HG03025 (cell line): ENCODE data around the gene ITPRIP.

Experiments used
- ATAC-seq: cut with Tn5 transposase; IDR thresholded peaks from one replicate; pipeline ENCODE4 v1.9.1; 2021; ENCODE audit warnings: mild to moderate bottlenecking, moderate library complexity; ENCODE audit not compliant: unreplicated experiment, low FRiP score

The ITPRIP gene

DNA sequence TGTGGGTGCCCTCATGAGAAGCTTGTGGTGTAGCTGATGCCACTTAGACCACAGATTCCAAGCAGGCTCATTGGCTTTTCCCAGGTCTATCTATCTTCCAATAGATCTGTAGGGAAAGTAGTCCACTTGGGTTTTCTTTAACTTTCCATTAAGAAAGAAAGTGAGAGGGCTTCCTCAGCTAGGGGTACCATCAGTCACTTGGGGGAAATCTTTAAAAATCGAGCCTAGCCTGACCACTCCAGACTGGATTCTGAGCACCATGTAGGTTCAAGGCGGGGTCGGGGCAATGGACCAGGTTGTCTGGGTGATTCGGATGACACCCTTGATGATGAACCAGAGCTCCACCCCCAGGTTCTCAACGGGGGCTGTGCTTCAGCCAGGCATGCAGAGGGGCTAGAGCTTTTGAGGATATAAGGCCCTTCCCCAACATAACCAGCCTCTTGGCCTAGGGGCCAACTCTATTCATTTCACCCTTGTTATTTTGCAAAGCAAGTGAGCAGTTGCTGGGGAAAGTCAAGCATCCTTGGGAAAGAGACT, 27.0 kb downstream of the ITPRIP start:
- no peak for ATAC-seq

DNA sequence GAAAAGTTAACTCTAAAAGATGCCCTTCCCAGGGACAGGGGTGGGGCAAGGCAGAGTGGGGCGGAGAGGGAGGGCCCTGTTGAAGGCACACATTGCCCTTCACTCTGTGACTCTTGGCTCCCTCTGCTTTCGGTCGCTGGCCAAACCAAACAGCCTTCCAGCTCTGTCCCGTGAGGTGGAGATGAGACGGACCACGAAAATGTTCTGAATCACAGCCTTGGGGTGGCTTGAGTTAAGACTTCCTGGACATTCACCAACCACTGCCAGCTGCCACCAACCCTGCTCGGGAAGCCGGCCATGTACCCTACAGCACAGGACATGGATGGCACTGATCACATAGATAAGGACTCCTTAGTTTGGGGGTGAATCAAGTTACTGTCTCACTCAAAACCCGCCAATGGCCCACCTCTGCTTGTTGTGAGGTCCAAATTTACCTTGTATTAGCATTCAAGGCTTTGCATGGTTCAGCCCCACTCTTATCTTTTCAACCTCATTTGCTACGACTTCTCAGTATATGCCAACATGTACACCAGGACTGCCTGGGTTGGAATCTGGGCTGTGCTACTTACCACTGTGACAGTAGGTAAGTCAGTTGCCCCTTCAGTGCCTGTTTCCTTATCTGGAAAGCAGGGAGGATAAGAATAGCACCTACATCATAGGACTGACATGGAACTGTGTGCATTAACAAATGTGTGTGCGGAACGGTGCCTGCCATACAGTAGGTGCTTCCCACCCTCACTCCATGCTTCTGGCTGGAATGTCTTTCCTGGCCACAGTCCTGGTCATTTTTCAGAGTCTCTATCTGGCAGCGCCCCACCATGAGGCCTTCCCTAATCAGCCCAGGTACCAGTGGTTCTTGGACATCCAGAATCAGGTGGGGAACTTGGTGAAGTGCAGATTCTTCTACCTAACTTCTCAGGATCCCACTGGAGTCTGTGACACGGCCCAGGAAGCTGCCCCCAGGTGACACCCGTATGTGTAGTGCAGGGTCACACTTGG, 28.0 kb downstream of the ITPRIP start:
- no peak for ATAC-seq

DNA sequence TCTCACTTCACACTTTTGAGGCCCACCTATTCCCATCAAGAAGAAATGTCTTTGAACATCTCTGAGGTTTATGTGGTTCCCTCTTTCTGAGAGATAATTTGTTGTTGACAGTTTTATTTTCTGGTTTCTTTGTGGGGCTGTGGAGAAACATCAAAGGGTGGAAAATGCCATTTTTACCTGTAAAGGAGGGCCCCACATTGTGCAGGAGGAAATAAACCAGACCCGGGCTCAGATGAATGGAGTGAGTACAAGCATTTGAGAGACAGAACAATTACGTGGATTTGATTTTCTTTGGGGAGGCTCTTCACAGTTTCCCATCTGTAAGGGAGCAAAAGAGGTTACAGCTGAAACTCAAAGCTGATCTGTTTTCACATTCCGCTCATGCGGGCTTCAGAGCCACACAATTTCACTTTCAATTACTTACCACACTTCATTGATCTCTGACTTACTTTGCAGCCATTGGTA, 29.8 kb downstream of the ITPRIP start:
- ATAC-seq: peak; percentile 66

- no peak for ATAC-seq
Observed at GRCh38 chr10:104307576-104308438, 30.5 kb downstream of the ITPRIP start.

GRCh38 chr10:104306897-104307296, 31.4 kb downstream of the ITPRIP start:
- no peak for ATAC-seq

- ATAC-seq: no peak
Observed at GRCh38 chr10:104304927-104305326, 33.3 kb downstream of the ITPRIP start.

GRCh38 chr10:104304356-104304745, 33.9 kb downstream of the ITPRIP start:
- no peak for ATAC-seq

GRCh38 chr10:104303594-104304355, 34.5 kb downstream of the ITPRIP start:
- no peak for ATAC-seq

- ATAC-seq: no peak
Observed at GRCh38 chr10:104301907-104302690, 36.2 kb downstream of the ITPRIP start.

- no peak for ATAC-seq
Observed at GRCh38 chr10:104300736-104301292, 37.5 kb downstream of the ITPRIP start.

GRCh38 chr10:104300002-104300735, 38.1 kb downstream of the ITPRIP start:
- no peak for ATAC-seq

- no peak for ATAC-seq
Observed at GRCh38 chr10:104299031-104299904, 39.0 kb downstream of the ITPRIP start.

DNA sequence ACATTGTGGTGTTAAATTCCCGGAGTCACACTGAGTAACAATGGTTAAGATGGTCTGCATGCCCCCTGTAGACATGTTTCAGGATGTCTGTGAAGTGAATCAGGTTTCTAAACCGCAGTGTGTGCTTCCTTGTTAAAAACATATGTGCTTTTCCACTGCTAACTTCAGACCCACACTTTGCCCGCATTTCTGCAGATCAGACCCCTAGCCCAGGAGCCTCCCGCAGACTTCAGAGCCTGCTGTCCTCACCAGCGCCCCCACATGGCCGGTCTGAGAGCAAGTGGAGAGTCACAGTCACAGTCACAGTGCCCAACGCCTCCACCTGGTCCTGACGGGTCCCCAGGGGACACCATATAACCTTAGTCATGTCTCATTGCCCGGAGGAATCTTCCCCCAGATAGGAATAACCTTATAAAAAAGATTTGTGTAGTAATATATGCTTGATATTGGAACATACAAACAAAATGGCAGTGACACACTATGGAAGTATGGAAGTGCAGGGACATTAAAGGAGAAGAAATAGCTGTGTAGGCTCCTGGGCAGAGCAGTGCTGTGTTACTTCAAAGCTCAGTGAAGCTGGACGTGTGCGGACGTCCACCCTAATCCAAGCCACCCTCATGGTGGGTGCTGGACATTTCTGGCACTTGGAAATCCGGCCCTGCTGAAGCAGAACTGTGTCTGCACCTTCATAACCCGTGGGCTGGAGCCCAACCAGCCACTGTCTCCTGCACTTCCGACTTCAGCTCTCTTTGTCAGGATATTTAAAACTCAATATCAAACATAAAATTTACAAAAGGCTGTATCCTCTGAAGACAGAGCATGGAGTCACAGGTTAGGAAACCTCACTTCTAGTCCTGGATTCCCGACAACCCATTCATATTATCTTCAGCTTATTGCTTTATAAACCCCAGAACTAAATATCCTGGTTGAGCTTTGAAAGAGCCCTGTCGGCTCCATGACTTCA, 40.3 kb downstream of the ITPRIP start:
- ATAC-seq: no peak

DNA sequence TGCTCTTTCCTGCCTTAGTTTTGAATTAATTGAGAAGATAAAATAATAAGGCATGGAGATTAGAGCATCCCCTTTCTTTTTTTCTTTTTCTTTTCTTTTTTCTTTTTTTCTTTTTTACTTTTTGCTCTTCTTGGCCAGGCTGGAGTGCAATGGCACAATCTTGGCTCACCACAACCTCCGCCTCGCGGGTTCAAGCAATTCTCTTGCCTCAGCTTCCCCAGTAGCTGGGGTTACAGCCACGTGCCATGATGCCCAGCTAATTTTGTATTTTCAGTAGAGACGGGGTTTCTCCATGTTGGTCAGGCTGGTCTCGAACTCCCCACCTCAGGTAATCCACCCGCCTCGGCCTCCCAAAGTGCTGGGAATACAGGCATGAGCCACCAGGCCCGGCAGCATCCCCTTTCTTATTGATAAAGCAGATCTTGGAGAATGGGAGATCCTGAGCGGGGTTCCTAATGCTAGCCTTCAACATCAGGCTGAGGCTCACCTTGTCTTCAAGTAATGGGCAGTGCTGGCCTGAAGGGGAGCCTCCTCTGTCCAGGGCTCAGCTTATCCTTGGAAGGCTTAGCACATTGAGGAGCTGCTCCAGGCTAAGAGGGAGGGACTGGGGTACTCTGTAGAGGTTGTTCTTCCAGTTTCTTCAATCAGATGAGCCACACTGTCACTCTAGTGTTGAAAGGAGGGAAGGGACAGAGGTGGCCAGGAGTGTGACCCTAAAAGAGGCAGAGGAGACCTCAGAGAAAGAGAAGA, 41.4 kb downstream of the ITPRIP start:
- no peak for ATAC-seq

- ATAC-seq: no peak
Observed at GRCh38 chr10:104293781-104294321, 44.4 kb downstream of the ITPRIP start.
